GM19452 (cell line): ENCODE measurements around the gene KMT5C.

Experiments
- ATAC-seq: cut with Tn5 transposase; IDR thresholded peaks from one replicate; pipeline ENCODE4 v1.9.1; 2021; ENCODE audit not compliant: unreplicated experiment

KMT5C gene

GRCh38 chr19:55346725-55347441 is 7.2 kb downstream of the KMT5C start:
- no peak for ATAC-seq

GRCh38 chr19:55347442-55348009 is 7.8 kb downstream of the KMT5C start:
- ATAC-seq: no peak

- ATAC-seq: no peak
Observed at GRCh38 chr19:55348317-55349034, 8.8 kb downstream of the KMT5C start.

GRCh38 chr19:55350620-55351315 is 11.1 kb downstream of the KMT5C start:
- ATAC-seq: no peak

GRCh38 chr19:55352040-55352439 is 12.4 kb downstream of the KMT5C start:
- ATAC-seq: no peak

GRCh38 chr19:55352549-55353145 is 13.0 kb downstream of the KMT5C start:
- ATAC-seq: no peak

GRCh38 chr19:55353356-55353802 is 13.7 kb downstream of the KMT5C start:
- ATAC-seq: no peak

- no peak for ATAC-seq
Observed at GRCh38 chr19:55353803-55354697, 14.4 kb downstream of the KMT5C start.

- ATAC-seq: no peak
Observed at GRCh38 chr19:55354698-55355212, 15.1 kb downstream of the KMT5C start, which contains the start of gene COX6B2. TSS of gene COX6B2 (minus strand) at chr19:55354719. CDS start at chr19:55354521, 198 bp downstream.

- ATAC-seq: no peak
Observed at GRCh38 chr19:55355213-55355821, 15.6 kb downstream of the KMT5C start.

GRCh38 chr19:55358493-55358892 is 18.8 kb downstream of the KMT5C start:
- no peak for ATAC-seq

GRCh38 chr19:55358943-55359908 is 19.6 kb downstream of the KMT5C start:
- ATAC-seq: no peak

GRCh38 chr19:55360902-55361301 is 21.2 kb downstream of the KMT5C start:
- no peak for ATAC-seq

- no peak for ATAC-seq
Observed at GRCh38 chr19:55362174-55362989, 22.7 kb downstream of the KMT5C start.

- no peak for ATAC-seq
Observed at GRCh38 chr19:55362990-55363716, 23.5 kb downstream of the KMT5C start, which contains the start of gene GARIN5B. TSS of gene GARIN5B (minus strand) at chr19:55363260. CDS start at chr19:55363066, 194 bp downstream.

- ATAC-seq: no peak
Observed at GRCh38 chr19:55365245-55365644, 25.6 kb downstream of the KMT5C start.

GRCh38 chr19:55365964-55366363 is 26.3 kb downstream of the KMT5C start:
- no peak for ATAC-seq
